ENCODE measurements around the gene AUTS2.

GRCh38 chr7:70663680-70664079 is 1065.4 kb downstream of the AUTS2 start:
- TF ChIP-seq CTCF (optimal IDR thresholded peaks at IDR 0.05 in 1 of 3, IDR thresholded peaks at IDR 0.05 in 1 of 3, conservative IDR thresholded peaks at IDR 0.05 in 1 of 3; ENCODE audit: extremely low read depth in 1 of 3, insufficient read depth in 2 of 3, low read length in 3 of 3) (no peak), EZH2 (IDR thresholded peaks at IDR 0.05; ENCODE audit: low read length) (no peak)
